Mesangial cell (primary cell): Measurements from ENCODE around the gene NTN5. TPM values are rescaled to one million over a fixed set of nuclear protein-coding genes. Genes with fewer than 3 reads are reported as not detected.

Experiments
- total RNA-seq: library from RNA; depleted of rRNA; stranded (reverse); fragments of >200 nt; gene quantifications from 2 replicates; pipeline ENCODE4 v1.2.3, GENCODE V29; 2015

Gene NTN5
- 0.51 TPM in 1 of 2 replicates, not detected in the other for total RNA-seq

GRCh38 chr19:48672994-48673393 lies at the start of gene NTN5:
NTN5 (minus strand) TSS chr19:48673017; CDS start chr19:48670986, 2,031 bp downstream.

DNA sequence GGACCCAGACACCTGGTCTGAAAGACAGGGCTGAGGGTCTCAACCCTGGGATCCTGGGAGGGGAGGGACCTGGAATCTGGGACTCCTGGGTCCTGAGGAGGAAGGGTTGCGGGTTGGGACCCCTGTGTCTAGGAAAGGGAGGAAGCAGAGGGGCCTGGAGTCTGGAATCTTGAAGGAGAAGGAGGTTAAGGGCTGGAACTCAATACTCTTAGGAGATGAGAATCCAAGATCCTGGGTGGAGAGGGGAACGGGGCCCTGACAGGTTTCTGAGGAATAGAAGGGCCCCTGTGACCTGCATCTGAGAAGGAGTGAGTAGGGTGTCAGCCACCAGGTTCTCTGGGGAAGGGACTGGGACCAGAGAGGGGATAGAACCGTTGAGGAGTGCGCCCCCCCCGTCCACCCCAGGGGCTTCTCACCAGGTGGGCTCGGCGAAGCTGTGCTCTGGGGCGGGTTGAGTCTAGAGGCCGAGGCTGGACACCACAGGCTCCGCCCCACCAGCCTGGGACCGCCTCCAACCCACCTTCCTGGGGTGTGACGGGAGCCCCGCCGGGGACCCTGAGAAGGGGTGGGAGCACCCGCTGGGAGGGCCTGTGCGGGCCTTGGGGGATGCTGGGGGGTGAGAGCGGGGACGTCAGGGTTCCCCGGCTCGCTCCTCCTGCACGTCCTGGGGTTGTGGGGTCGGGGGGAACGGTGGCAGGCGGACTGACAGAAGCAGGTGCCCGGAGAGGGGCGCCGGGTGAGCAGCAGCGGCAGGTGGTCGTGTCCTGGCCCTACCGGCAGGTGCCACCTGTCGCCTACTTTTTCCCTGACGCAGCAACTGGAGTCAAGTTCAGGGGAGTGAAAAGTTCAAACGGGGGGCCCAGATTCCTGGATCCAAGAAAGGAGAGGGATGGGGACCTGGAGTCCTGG lies 46.7 kb upstream of the NTN5 start, which contains the start of gene MAMSTR:
MAMSTR (minus strand) TSS at position 463 of the 909 bp plus-strand sequence. CDS start 694 bp downstream, outside the sequence.

DNA sequence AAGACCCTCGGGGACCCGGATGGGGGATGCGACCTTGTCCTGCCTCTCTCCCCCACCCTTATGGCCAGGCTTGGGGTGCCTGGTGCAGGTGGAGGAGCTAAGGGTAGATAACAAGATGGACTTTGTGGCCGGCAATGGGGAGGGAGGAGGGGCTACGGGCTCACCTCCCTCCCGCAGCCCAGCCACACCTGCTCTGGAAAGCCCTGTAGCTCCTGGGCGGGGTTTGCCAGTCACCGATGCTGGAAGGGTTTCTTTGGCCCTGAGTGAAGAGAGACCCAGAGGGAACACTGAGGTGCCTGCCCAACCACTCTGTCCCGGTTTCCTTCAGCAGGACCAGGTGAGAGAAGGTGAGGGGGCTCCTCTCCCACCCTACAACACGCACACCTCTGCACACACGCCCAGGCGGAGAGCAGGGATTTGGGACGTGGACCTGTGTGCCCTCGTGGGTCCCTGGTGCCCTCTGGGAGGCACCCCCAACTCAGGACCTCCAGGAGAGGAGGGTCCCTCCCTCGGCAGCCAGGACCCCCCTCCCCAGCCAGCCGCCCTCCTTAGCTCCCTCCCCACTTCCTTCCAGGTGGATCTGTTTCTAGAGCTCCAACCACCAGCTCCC lies 23.0 kb upstream of the NTN5 start, which contains the start of gene FUT2:
FUT2 (plus strand) TSS at position 229 of the 610 bp plus-strand sequence. CDS start 6,986 bp downstream, outside the sequence.

DNA sequence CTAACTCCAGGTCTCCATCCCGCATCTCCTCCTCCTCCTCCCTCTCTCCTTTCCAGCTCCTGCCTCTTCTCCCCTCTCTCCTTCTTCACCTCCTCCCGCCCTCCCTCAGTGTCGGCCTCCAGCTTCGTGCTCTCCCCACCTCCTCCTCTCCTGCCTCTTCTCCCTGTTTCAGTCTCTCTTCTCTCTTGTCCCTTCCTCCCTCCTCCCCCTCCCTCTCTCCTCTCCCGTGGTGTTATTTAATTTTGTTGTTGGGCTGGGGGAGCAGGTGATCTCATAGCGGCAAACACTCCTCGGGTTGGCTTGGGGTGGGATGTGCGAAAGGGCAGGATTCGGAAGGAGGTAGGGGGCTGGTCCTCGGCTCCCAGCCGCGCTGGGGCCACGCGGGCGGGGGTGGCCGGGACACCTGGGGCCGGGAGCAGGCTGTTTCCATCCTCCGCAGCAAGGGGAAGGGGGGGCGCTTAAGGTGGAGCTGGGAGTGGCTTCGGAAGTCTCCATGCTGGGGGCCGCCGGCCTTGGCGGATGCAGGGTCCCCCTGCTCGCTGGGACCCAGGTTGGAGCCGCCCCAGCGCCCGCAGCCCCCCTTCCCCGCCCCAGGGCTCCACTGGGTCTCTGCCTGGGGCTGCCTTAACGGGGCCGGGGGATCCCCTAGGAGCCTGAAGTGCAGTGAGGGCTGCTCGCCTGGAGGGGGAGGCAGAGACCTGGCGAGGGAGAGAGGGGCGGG lies 26.7 kb downstream of the NTN5 start, which contains the start of gene CA11:
CA11 (minus strand) TSS at position 187 of the 721 bp plus-strand sequence. CDS start 555 bp downstream, outside the sequence.

DNA sequence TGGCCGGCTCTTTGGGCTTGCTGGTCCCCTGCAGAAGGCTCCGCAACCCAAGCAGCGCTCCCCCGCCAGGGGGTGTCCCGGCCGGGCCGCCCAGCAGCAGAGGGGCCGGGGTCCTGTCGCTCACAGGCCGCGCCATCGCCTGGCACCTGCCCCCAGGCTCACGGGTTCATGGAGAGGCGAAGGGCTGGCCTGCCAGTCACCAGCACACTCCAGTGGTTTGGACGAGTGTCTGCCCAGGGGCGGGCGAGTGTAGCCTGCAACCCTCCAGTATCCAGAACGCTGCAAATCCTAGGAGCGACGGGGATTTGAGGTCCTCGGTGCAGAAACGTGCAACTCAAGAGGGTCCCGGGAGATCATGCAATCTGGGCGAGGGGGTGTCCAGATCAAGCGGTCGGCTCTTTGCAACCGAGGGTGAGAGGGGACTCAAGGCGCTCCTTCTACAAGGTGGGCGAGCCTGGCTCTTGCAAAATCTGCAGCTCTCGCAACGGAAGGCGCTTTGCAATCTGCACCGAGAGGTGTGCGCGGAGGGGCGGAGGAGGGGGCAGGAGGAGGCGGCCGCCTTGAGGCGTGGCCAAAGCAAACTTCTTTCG lies 35.9 kb downstream of the NTN5 start, which contains the start of gene DBP:
DBP (minus strand) TSS at position 521 of the 590 bp plus-strand sequence; CDS start at position 136, 385 bp downstream.

GRCh38 chr19:48618916-48619691 lies 53.7 kb downstream of the NTN5 start, which contains the start of the genes RPL18 and SPHK2:
RPL18 (minus strand) TSS chr19:48619178; CDS start chr19:48619143, 35 bp downstream.
SPHK2 (plus strand) TSS chr19:48619506; CDS start chr19:48620515, 1,009 bp downstream.

GRCh38 chr19:48614436-48615230 lies 58.2 kb downstream of the NTN5 start, which contains the start of gene FAM83E:
FAM83E (minus strand) TSS chr19:48615076; CDS start chr19:48613372, 1,704 bp downstream.

Other genes with a start within 250 kb of the NTN5 start
- 36.4 and 46.9 TPM in 2 replicates for gene GRWD1, start 227.0 kb downstream of the NTN5 start, total RNA-seq
- gene KCNJ14, start 217.4 kb downstream of the NTN5 start, total RNA-seq: 0.25 and 0.65 TPM in 2 replicates
- 53.8 and 56.8 TPM in 2 replicates for gene CYTH2, start 203.6 kb downstream of the NTN5 start, total RNA-seq
- gene LMTK3, start 161.2 kb downstream of the NTN5 start, total RNA-seq: 0.16 and 1.4 TPM in 2 replicates
- 0.25 TPM in 1 of 2 replicates, not detected in the other for gene SULT2B1, start 120.8 kb downstream of the NTN5 start, total RNA-seq
- not detected in 2 replicates for gene SPACA4, start 66.3 kb downstream of the NTN5 start, total RNA-seq
- not detected in 2 replicates for gene FAM83E, start 57.9 kb downstream of the NTN5 start, total RNA-seq
- 2,568 and 2,890 TPM in 2 replicates for gene RPL18, start 53.8 kb downstream of the NTN5 start, total RNA-seq
- 11.7 and 12.3 TPM in 2 replicates for gene SPHK2, start 53.5 kb downstream of the NTN5 start, total RNA-seq
- 0.65 and 17.7 TPM in 2 replicates for gene DBP, start 35.6 kb downstream of the NTN5 start, total RNA-seq
- 11.3 TPM in 1 of 2 replicates, not detected in the other for gene CA11, start 26.8 kb downstream of the NTN5 start, total RNA-seq
- gene FUT2, start 23.0 kb upstream of the NTN5 start, total RNA-seq: under 0.01 TPM in 1 of 2 replicates, not detected in the other
- 1.3 and 5.3 TPM in 2 replicates for gene MAMSTR, start 46.7 kb upstream of the NTN5 start, total RNA-seq
- gene RASIP1, start 67.6 kb upstream of the NTN5 start, total RNA-seq: 3.8 and 4.7 TPM in 2 replicates
- not detected in 2 replicates for gene IZUMO1, start 73.9 kb upstream of the NTN5 start, total RNA-seq
- gene FUT1, start 79.6 kb upstream of the NTN5 start, total RNA-seq: 0.98 and 2.2 TPM in 2 replicates
- gene FGF21, start 82.5 kb upstream of the NTN5 start, total RNA-seq: not detected in 2 replicates
- 69.8 and 75.0 TPM in 2 replicates for gene BCAT2, start 138.0 kb upstream of the NTN5 start, total RNA-seq
- 2.0 and 24.1 TPM in 2 replicates for gene HSD17B14, start 163.5 kb upstream of the NTN5 start, total RNA-seq
- gene PLEKHA4, start 195.6 kb upstream of the NTN5 start, total RNA-seq: 2.8 and 12.4 TPM in 2 replicates
- 22.8 and 32.2 TPM in 2 replicates for gene PPP1R15A, start 199.4 kb upstream of the NTN5 start, total RNA-seq
- not detected in 2 replicates for gene TULP2, start 225.7 kb upstream of the NTN5 start, total RNA-seq
- 196 and 317 TPM in 2 replicates for gene NUCB1, start 227.3 kb upstream of the NTN5 start, total RNA-seq